IPS-20b (cell line): ENCODE results near the gene GLIS1.
"Not testable (repeated sequence)": the region's sequence is repeated elsewhere in the genome, so short reads cannot be mapped to it uniquely, and the experiment has no call there.

ENCODE experiments used
- H3K27ac ChIP-seq: one replicate; pipeline ENCODE4 v1.5.1; 2013; ENCODE audit warnings: low read length
- H3K27me3 ChIP-seq: 2 replicates; pipeline ENCODE4 v1.6.1; 2013; ENCODE audit warnings: mild to moderate bottlenecking, low read length, inconsistent platforms; ENCODE audit not compliant: insufficient read depth
- H3K36me3 ChIP-seq: 2 replicates; pipeline ENCODE4 v1.6.1; 2013; ENCODE audit warnings: low read depth, mild to moderate bottlenecking, inconsistent platforms, low read length, moderate library complexity; ENCODE audit not compliant: insufficient read depth
- H3K4me1 ChIP-seq: 2 replicates; pipeline ENCODE4 v1.6.1; 2013; ENCODE audit warnings: mild to moderate bottlenecking, control low read depth, inconsistent platforms, low read length, moderate library complexity; ENCODE audit not compliant: insufficient read depth
- H3K4me3 ChIP-seq: 2 replicates; pipeline ENCODE4 v1.5.1; 2013; ENCODE audit warnings: mild to moderate bottlenecking, low read length, inconsistent platforms
- H3K9ac ChIP-seq: 2 replicates; pipeline ENCODE4 v1.6.1; 2013; ENCODE audit warnings: low read depth, mild to moderate bottlenecking, inconsistent platforms, low read length, moderate library complexity
- H3K9me3 ChIP-seq: 2 replicates; pipeline ENCODE4 v1.6.1; 2013; ENCODE audit warnings: mild to moderate bottlenecking, low read depth, low read length, inconsistent platforms; ENCODE audit not compliant: insufficient read depth

The GLIS1 gene

DNA sequence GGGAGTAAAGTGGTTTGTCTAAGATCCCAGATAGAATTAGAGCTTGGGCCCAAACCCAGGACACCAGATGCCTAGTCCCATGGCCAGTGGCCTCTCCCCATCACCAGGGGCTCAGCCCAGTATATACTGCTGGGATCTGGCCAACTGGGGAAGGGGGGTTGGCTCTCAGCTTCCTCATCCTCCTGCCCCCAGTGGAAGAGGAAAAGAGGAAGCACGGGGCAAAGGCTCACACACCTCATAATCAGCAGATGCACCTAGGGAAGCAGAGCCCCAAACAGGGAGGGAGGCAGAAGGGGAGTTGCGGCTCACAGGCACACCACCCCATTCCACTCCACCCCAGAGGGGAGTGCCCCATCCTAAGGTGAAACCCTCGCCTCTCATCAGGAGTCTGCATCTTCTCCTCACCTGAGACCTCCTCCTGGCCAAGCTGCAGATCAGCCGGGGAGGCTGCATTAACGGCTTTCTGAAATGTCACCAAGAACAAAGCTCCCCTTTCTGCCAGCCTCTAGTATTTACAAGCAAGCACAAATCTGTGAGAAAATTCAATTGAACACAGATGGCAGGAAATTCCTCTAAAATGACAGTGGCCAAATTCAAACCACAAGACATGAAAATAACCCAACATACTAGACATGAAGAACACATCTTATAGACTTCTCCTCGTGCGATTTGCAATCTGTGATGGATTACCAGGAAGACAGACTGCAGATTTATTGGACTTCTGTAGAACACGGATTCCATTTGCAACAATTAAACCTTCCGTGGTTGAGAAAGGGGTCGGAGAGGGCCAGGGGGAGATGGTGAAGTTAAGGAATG, 82.8 kb downstream of the GLIS1 start:
- no peaks in the 10 kb centered on the region for H3K9me3 ChIP-seq
- no peaks in the 10 kb centered on the region for H3K36me3 ChIP-seq
- no peak overlapping the region for H3K27ac ChIP-seq
- no peaks in the 10 kb centered on the region for H3K27me3 ChIP-seq
- no peak overlapping the region for H3K9ac ChIP-seq
- no peaks in the 10 kb centered on the region for H3K4me1 ChIP-seq
- no peak overlapping the region for H3K4me3 ChIP-seq

DNA sequence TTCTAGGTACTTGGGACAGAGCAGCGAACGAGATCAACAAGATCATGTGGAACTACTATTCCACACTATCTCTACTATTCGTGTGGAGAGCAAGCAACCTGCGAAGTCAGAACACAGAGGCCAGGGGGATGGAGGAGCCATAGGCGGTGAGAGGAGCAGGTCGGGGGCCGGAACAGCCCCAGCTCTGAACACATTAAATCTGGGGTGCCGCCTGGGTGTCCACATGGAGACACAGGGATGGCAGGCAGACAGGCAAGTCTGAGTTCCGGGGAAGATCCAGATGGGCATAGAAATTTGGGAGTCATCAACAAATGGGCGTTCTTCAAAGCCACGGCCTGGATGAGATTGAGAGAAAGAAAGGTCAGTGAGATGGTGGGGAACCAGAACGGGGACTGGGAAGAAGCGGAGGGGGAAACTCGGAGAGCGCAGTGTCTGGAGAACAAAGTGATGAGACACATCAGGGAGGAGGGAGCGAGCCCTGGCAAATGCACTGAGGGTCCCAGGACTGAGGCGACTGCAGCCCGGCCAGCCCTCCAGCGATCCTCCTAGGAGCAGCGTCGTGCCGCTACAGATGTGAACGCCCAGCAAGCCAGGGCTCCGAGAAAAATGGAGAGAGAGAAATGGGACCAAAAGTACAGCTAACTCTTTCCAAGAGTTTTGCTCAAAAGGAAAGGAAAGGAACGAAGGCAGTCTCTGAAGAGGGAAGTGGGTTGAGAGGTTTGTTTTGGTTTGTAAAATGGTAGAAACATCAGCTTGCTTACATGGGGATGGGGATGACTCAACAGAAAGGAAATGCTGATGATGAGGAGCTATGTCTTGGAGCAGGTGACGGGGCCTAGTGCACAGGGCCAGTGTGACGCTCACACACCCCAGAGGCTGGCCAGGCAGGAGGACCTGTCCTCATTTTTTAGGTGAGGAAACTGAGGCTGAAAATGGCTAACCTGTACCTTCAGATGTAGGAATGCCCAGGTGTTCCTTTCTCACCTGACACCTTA, 84.5 kb downstream of the GLIS1 start:
- Histone ChIP-seq H3K27ac (no peak overlapping the region), H3K9ac (no peak overlapping the region), H3K27me3 (no peaks in the 10 kb centered on the region), H3K36me3 (no peaks in the 10 kb centered on the region), H3K9me3 (no peaks in the 10 kb centered on the region), H3K4me1 (no peaks in the 10 kb centered on the region), H3K4me3 (no peak overlapping the region)

DNA sequence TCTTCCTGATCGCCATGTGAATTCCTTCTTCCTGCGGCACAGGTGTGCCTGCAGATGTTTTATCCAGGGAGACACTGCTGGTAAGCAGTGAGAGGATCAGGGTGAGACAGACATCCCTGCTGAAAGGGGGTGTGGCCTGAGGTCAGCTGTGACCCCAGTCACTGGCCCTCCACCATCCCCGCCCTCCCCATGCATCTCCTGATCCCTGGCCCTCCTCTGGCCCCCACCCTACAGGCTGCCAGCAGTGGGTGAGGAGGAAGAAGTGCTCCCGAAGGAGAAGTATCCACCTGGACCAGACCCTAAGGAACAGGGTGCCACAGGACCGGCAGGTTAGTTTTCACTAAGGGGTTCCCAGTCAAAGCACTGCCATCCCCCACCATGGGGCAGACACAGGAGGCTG, 85.3 kb downstream of the GLIS1 start:
- H3K9me3 ChIP-seq = no peaks in the 10 kb centered on the region
- H3K36me3 ChIP-seq = no peaks in the 10 kb centered on the region
- H3K4me1 ChIP-seq = no peaks in the 10 kb centered on the region

DNA sequence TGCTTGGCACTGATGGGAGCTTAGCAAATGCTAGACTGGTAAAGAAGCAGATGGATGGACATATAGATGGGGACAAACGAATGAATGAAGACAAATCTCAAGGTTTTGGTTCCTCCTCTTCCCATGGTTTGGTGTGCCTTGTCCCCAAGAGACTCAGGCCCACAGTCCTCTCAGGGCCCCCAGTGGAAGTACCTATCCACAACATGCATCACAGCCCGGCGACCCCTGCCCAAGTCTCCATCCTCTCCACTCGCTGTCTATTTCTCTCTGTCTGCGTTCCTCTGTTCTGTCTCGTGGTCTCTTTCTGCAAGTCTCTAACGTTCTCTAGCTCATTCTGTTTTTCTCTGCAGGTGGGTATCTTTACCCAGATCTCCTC, 85.8 kb downstream of the GLIS1 start:
- Histone ChIP-seq H3K9ac (no peak overlapping the region), H3K27ac (no peak overlapping the region), H3K27me3 (no peaks in the 10 kb centered on the region), H3K4me3 (no peak overlapping the region), H3K9me3 (no peaks in the 10 kb centered on the region), H3K36me3 (no peaks in the 10 kb centered on the region), H3K4me1 (no peaks in the 10 kb centered on the region)

More for the DNA sequence above, 85.3 kb downstream of the GLIS1 start:
- H3K4me3 ChIP-seq = no peak overlapping the region
- H3K27ac ChIP-seq = no peak overlapping the region
- no peaks in the 10 kb centered on the region for H3K27me3 ChIP-seq
- no peak overlapping the region for H3K9ac ChIP-seq

DNA sequence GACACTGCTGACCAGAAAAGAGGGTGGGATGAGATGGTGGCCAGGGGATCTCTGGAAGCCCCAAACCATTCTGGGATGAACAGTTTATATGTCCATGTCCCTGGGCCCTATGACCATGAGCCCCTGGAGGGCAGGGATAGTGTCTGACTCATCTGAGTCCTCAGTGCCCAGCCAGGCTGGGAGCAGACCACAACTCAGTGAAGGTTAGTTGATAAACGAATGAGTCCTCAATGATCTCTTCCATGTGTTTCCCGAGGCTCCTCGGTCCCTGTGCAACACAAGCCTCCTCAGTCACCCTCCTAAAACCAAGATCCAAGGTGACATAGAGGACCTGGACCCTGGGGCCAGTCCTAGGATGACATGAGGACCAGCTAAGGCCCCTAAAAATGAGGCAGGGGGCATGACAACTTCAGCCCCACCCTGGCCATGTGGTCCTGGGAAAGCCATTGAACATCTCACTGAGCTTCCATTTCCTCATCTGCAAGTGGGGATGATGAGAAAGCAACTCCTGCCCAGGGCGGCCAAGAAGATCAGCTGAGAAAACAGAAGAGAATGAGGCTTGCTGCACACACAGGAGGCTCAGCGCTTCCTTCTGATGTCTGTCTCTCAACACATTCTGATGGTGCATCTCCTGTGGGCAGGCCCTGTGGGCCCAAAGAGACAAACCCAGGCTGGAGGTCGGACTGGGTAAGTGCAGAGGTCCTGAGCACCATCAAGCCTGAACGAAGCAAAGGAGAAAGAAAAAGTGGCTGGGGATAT, 86.3 kb downstream of the GLIS1 start:
- Histone ChIP-seq H3K36me3 (no peaks in the 10 kb centered on the region), H3K4me1 (no peaks in the 10 kb centered on the region), H3K27ac (no peak overlapping the region), H3K9me3 (no peaks in the 10 kb centered on the region), H3K9ac (no peak overlapping the region), H3K27me3 (no peaks in the 10 kb centered on the region), H3K4me3 (no peak overlapping the region)

DNA sequence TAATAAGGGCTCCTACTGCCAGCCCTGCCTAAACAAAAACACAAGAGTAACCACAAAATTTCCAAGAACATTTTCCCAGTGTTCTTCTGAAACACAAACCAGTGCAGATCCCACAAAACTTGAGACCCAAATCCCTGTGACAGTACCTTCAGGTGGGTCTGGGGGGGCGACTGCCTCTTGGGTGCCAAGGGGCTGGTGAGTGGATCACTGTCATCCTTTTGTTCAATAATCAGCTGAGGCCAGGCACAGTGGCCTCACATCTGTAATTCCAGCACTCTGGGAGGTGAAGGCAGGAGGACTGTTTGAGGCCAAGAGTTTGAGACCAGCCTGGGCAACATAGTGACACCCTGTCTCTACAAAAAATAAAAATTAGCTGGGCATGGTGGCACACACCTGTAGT, 87.6 kb downstream of the GLIS1 start:
- Histone ChIP-seq H3K4me1 (no peaks in the 10 kb centered on the region), H3K27me3 (no peaks in the 10 kb centered on the region), H3K36me3 (no peaks in the 10 kb centered on the region), H3K27ac (no peak overlapping the region), H3K9me3 (no peaks in the 10 kb centered on the region), H3K4me3 (no peak overlapping the region), H3K9ac (no peak overlapping the region)

DNA sequence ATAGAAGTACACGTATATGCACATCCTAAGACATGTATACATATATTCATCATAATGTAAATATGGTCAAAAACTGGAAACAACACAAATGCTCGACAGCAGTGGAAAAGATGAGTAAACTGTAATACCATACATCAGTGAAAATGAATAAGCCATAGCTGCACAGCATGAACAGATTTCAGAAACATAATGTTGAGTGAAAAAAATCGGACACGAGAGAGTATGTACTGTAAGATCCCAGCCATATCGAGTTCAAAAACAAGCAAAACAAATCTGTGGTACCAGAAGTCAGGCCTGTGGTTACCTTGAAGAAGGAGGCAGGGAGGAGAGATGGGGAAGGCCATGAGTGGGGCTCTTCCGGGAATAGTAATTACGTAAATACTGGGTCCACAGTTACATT, 90.4 kb downstream of the GLIS1 start:
- no peaks in the 10 kb centered on the region for H3K36me3 ChIP-seq
- H3K4me1 ChIP-seq = no peaks in the 10 kb centered on the region
- no peak overlapping the region for H3K9ac ChIP-seq
- no peaks in the 10 kb centered on the region for H3K9me3 ChIP-seq
- H3K27ac ChIP-seq = no peak overlapping the region
- H3K4me3 ChIP-seq = no peak overlapping the region
- H3K27me3 ChIP-seq = no peaks in the 10 kb centered on the region

DNA sequence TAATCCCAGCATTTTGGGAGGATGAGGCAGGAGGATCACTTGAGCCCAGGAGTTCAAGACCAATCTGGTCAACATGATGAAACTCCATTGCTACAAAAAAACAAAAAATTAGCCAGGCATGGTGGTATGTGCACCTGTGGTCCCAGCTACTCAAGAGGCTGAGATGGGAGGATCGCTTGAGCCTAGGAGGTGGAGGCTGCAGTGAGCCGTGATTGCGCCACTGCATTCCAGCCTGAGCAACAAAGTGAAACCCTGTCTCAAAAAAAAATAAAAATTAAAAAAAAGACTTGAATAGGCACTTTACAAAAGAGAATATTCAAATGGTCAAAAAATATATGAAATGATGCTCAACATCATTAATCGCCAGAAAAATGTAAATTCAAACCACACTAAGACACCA, 91.0 kb downstream of the GLIS1 start:
- not testable (repeated sequence) for H3K27ac ChIP-seq, H3K4me1 ChIP-seq, H3K4me3 ChIP-seq, H3K9ac ChIP-seq, H3K36me3 ChIP-seq, H3K27me3 ChIP-seq, H3K9me3 ChIP-seq

DNA sequence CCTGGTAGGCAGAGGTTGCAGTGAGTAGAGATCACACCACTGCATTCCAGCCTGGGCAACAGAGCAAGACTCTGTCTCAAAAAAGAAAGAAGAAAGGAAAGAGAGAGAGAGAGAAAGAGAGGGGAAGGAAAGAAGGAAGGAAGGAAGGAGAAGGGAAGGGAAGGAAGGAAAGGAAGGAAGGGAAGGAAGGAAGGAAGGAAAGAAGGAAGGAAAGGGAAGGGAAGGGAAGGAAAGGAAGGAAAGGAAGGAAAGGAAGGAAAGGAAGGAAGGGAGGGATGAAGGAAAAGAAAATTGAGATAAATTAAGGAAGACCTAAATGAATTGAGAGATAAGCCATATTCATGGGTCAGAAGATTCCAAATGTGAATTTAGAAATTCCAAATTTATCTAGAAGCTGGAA, 92.2 kb downstream of the GLIS1 start:
- Histone ChIP-seq H3K9me3 (no peaks in the 10 kb centered on the region), H3K27ac (no peak overlapping the region), H3K27me3 (no peaks in the 10 kb centered on the region), H3K4me3 (no peak overlapping the region), H3K4me1 (no peaks in the 10 kb centered on the region), H3K36me3 (no peaks in the 10 kb centered on the region), H3K9ac (no peak overlapping the region)

DNA sequence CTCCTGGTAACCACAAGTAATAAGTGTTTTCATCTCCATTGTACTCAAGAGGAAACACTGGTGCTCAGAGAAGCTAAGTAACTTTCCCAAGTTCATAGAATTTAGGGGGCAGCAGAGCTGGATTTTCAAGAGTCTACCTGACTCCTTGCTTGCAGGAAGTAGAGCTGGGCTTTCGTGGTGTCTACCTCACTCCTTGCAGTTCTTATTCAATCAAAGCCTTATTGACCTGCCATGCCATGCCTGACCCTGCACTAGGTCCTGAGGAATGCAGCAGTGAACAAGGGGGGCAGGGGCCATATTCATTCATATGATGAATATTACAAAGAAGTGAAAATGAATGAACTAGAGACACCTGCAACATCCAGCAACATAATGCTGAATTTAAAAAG, 93.3 kb downstream of the GLIS1 start:
- H3K4me1 ChIP-seq = no peaks in the 10 kb centered on the region
- no peak overlapping the region for H3K9ac ChIP-seq
- H3K9me3 ChIP-seq = no peaks in the 10 kb centered on the region
- H3K4me3 ChIP-seq = no peak overlapping the region
- H3K27me3 ChIP-seq = no peaks in the 10 kb centered on the region
- H3K27ac ChIP-seq = no peak overlapping the region
- H3K36me3 ChIP-seq = no peaks in the 10 kb centered on the region

DNA sequence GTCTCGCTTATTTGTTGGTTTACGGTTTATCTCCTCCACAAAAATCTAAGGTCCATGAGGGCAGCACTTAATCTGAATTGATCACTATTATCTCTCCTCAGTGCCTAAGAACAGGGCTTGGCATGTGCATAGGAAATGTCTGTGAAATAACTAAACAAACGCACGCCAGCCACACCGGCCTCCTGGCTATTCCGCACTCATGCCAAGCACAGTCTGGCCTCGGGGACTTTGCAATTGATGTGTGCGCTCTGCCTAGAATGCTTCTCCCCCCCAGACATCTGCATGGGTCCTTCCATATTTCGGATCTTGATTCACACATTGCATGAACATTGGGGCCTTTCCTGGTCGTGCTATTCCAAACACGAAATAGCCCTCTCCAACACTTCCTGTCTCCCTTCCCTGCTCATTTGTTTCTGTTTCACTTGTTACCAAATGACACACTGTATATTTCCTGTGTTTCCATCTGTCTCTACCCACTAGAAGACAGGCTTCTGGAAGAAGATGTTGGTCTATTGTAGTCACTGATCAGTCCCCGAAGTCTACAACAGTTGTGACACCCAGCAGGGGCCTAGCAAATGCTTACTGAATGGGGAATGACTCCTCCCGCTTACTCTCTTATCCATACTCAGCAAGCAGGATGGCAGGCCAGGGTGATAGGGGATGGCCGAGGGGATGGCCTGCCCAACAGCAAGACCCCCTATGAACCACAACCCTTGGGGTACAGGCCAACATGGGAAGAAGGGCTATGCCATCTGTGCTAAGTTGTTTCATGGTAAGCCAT, 93.9 kb downstream of the GLIS1 start:
- no peak overlapping the region for H3K9ac ChIP-seq
- no peak overlapping the region for H3K4me3 ChIP-seq
- no peaks in the 10 kb centered on the region for H3K36me3 ChIP-seq
- no peaks in the 10 kb centered on the region for H3K27me3 ChIP-seq
- H3K27ac ChIP-seq = no peak overlapping the region
- no peaks in the 10 kb centered on the region for H3K4me1 ChIP-seq
- H3K9me3 ChIP-seq = no peaks in the 10 kb centered on the region
